ENCODE measurements around the gene COL5A1.

DNA sequence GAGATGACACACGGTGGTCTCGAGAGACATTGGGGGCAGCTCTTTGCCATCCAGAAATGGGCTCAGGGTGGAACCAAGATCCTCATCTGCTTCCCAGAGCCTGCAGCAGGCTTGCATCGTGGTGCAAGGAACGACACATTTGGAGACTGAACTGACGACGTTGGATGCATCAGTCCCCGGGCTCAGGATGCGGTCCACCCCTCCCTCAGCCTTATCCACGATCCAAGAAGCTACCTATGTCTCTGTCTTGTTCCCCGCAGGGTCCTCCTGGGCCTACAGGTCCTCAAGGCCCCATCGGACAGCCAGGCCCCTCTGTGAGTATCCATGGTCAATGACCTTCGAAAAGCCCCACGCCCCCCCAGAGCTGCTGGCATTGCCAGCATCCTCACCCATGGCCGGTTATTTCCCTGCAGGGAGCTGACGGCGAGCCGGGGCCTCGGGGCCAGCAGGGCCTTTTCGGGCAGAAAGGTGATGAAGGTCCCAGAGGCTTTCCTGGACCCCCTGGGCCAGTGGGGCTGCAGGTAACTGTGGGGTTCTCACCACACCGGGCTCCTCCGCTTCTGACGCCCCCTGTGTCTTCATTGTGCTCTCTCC, 169.6 kb downstream of the COL5A1 start:
- no peak for TF ChIP-seq CTCF (IDR thresholded peaks at IDR 0.05)
- no peak for TF ChIP-seq POLR2A (IDR thresholded peaks at IDR 0.05)

Data from heart left ventricle (tissue), 13 donors.